Activated CD4-positive, alpha-beta T cell treated with anti-CD3 and anti-CD28 coated beads, Interleukin-2, amount 10 ng/mL, durations not matched to agents 24 days and 14 days (primary cell): ENCODE measurements around the gene NOTCH2. TPM values are rescaled to one million over a fixed set of nuclear protein-coding genes. Genes with fewer than 3 reads are reported as not detected.
A peak's percentile ranks its signal among the peaks of the same experiment; 100 is the strongest.
"Not testable (repeated sequence)": the region's sequence is repeated elsewhere in the genome, so short reads cannot be mapped to it uniquely, and the experiment has no call there.

Experiments used
- DNase-seq: peaks from one replicate; pipeline ENCODE4 v3.0.0; 2022
- H3K27ac Mint-ChIP-seq: one replicate; pipeline ENCODE4 v1.8.0; 2022; ENCODE audit warnings: mild to moderate bottlenecking, mixed read lengths
- H3K27me3 Mint-ChIP-seq: one replicate; pipeline ENCODE4 v1.8.0; 2022; ENCODE audit warnings: mixed read lengths
- H3K36me3 Mint-ChIP-seq: one replicate; pipeline ENCODE4 v1.8.0; 2022; ENCODE audit warnings: low read depth, mild to moderate bottlenecking, mixed read lengths
- H3K4me1 Mint-ChIP-seq: one replicate; pipeline ENCODE4 v1.8.0; 2021; ENCODE audit warnings: mixed read lengths
- H3K4me3 Mint-ChIP-seq: one replicate; pipeline ENCODE4 v1.8.0; 2022; ENCODE audit warnings: mild to moderate bottlenecking, moderate library complexity, mixed read lengths
- H3K9me3 Mint-ChIP-seq: one replicate; pipeline ENCODE4 v1.8.0; 2021; ENCODE audit warnings: mixed read lengths
- intact Hi-C: fragments of 100-400 bp; cut with micrococcal nuclease; formaldehyde crosslinking; loops from one replicate; pipeline ENCODE4 v1.15.1; 2023
- total RNA-seq: library from RNA; stranded (reverse); gene quantifications from 2 replicates; pipeline ENCODE4 v1.2.3, GENCODE V29; 2022

The NOTCH2 gene
- total RNA-seq: 96.5 and 98.0 TPM in 2 replicates

GRCh38 chr1:120069067-120069919, at the start of gene NOTCH2:
NOTCH2 (minus strand) TSS chr1:120069662; CDS start chr1:120069406, 256 bp downstream.
- H3K36me3 Mint-ChIP-seq, H3K27me3 Mint-ChIP-seq, H3K9me3 Mint-ChIP-seq, intact Hi-C loops, H3K4me1 Mint-ChIP-seq: not testable (repeated sequence)
- peak; percentile 93 for DNase-seq
- Mint-ChIP-seq H3K27ac (peak within 1 kb of the TSS; percentile 73), H3K4me3 (peak within 1 kb of the TSS; percentile 73)

GRCh38 chr1:120117371-120118177, 48.1 kb upstream of the NOTCH2 start:
- H3K4me3 Mint-ChIP-seq, H3K27ac Mint-ChIP-seq, H3K9me3 Mint-ChIP-seq, intact Hi-C loops, H3K4me1 Mint-ChIP-seq, H3K36me3 Mint-ChIP-seq, H3K27me3 Mint-ChIP-seq, DNase-seq: not testable (repeated sequence)

GRCh38 chr1:120116094-120116493, 46.6 kb upstream of the NOTCH2 start:
- intact Hi-C loops, H3K27ac Mint-ChIP-seq, H3K36me3 Mint-ChIP-seq, H3K4me1 Mint-ChIP-seq, H3K4me3 Mint-ChIP-seq, H3K27me3 Mint-ChIP-seq, H3K9me3 Mint-ChIP-seq, DNase-seq: not testable (repeated sequence)

- not testable (repeated sequence) for H3K4me1 Mint-ChIP-seq, H3K9me3 Mint-ChIP-seq
Observed at GRCh38 chr1:120113134-120113533, 43.7 kb upstream of the NOTCH2 start.

GRCh38 chr1:120112212-120112611, 42.8 kb upstream of the NOTCH2 start:
- H3K4me3 Mint-ChIP-seq, H3K27me3 Mint-ChIP-seq, H3K9me3 Mint-ChIP-seq, H3K36me3 Mint-ChIP-seq, H3K27ac Mint-ChIP-seq, H3K4me1 Mint-ChIP-seq, DNase-seq, intact Hi-C loops: not testable (repeated sequence)

More at GRCh38 chr1:120113134-120113533, 43.7 kb upstream of the NOTCH2 start:
- DNase-seq, intact Hi-C loops, H3K27me3 Mint-ChIP-seq, H3K36me3 Mint-ChIP-seq, H3K27ac Mint-ChIP-seq, H3K4me3 Mint-ChIP-seq: not testable (repeated sequence)

- DNase-seq, H3K4me1 Mint-ChIP-seq, H3K36me3 Mint-ChIP-seq, H3K9me3 Mint-ChIP-seq, H3K27me3 Mint-ChIP-seq, intact Hi-C loops, H3K27ac Mint-ChIP-seq, H3K4me3 Mint-ChIP-seq: not testable (repeated sequence)
Observed at GRCh38 chr1:120111771-120112170, 42.3 kb upstream of the NOTCH2 start.

- DNase-seq, H3K27me3 Mint-ChIP-seq, H3K4me1 Mint-ChIP-seq, intact Hi-C loops, H3K36me3 Mint-ChIP-seq, H3K27ac Mint-ChIP-seq, H3K4me3 Mint-ChIP-seq, H3K9me3 Mint-ChIP-seq: not testable (repeated sequence)
Observed at GRCh38 chr1:120111008-120111407, 41.5 kb upstream of the NOTCH2 start.

- intact Hi-C loops, H3K27me3 Mint-ChIP-seq, H3K27ac Mint-ChIP-seq, H3K4me3 Mint-ChIP-seq, H3K9me3 Mint-ChIP-seq, DNase-seq, H3K36me3 Mint-ChIP-seq: not testable (repeated sequence)
- peaks cover 12% of the 10 kb centered on the region for H3K4me1 Mint-ChIP-seq
Observed at GRCh38 chr1:120109656-120110055, 40.2 kb upstream of the NOTCH2 start.

- intact Hi-C loops: not testable (repeated sequence)
Observed at GRCh38 chr1:120109180-120109579, 39.7 kb upstream of the NOTCH2 start.

GRCh38 chr1:120105288-120105687, 35.8 kb upstream of the NOTCH2 start:
- H3K9me3 Mint-ChIP-seq, H3K27ac Mint-ChIP-seq, H3K36me3 Mint-ChIP-seq, intact Hi-C loops, H3K4me3 Mint-ChIP-seq, H3K27me3 Mint-ChIP-seq: not testable (repeated sequence)
- H3K4me1 Mint-ChIP-seq: peaks cover 11% of the 10 kb centered on the region
- peak; percentile 62 for DNase-seq

More at GRCh38 chr1:120109180-120109579, 39.7 kb upstream of the NOTCH2 start:
- not testable (repeated sequence) for DNase-seq, H3K9me3 Mint-ChIP-seq, H3K27ac Mint-ChIP-seq, H3K27me3 Mint-ChIP-seq, H3K36me3 Mint-ChIP-seq, H3K4me3 Mint-ChIP-seq
- peaks cover 12% of the 10 kb centered on the region for H3K4me1 Mint-ChIP-seq

GRCh38 chr1:120103768-120104167, 34.3 kb upstream of the NOTCH2 start:
- DNase-seq, H3K9me3 Mint-ChIP-seq, intact Hi-C loops, H3K4me3 Mint-ChIP-seq, H3K27me3 Mint-ChIP-seq, H3K36me3 Mint-ChIP-seq, H3K27ac Mint-ChIP-seq: not testable (repeated sequence)
- H3K4me1 Mint-ChIP-seq: peaks cover 15% of the 10 kb centered on the region

- H3K27ac Mint-ChIP-seq, H3K9me3 Mint-ChIP-seq, H3K4me3 Mint-ChIP-seq, H3K36me3 Mint-ChIP-seq, H3K27me3 Mint-ChIP-seq, DNase-seq, intact Hi-C loops: not testable (repeated sequence)
- peaks cover 15% of the 10 kb centered on the region for H3K4me1 Mint-ChIP-seq
Observed at GRCh38 chr1:120101593-120101992, 32.1 kb upstream of the NOTCH2 start.

- H3K4me3 Mint-ChIP-seq, H3K27me3 Mint-ChIP-seq, intact Hi-C loops, DNase-seq, H3K36me3 Mint-ChIP-seq, H3K27ac Mint-ChIP-seq, H3K9me3 Mint-ChIP-seq: not testable (repeated sequence)
- peaks cover 11% of the 10 kb centered on the region for H3K4me1 Mint-ChIP-seq
Observed at GRCh38 chr1:120100590-120100989, 31.1 kb upstream of the NOTCH2 start.
